GM12878 (cell line): ENCODE results near the gene COL4A3. TPM values are rescaled to one million over a fixed set of nuclear protein-coding genes. Genes with fewer than 3 reads are reported as not detected.
A peak's percentile ranks its signal among the peaks of the same experiment; 100 is the strongest.
"Not testable (repeated sequence)": the region's sequence is repeated elsewhere in the genome, so short reads cannot be mapped to it uniquely, and the experiment has no call there.

Source experiments
- ATAC-seq: fragments of 200-7000 bp; cut with Tn5 transposase; 3 replicates; pipeline ENCODE4 v1.9.1; 2020; ENCODE audit warnings: mild to moderate bottlenecking, moderate library complexity
- BruUV-seq: library from RNA; stranded (reverse); fragments of 400-500 nt; replicated peaks from 2 replicates; lab custom pipeline; 2021; lab: Mats Ljungman, UMichigan
- CTCF ChIA-PET: fragments of 300-600 bp; sonication (Branson Sonifier 250); formaldehyde crosslinking; extraction: SDS; loops from one replicate; lab custom pipeline; 2021; ENCODE audit warnings: inconsistent platforms; lab: Yijun Ruan, JAX
- POLR2A ChIA-PET: fragments of 350-600 bp; formaldehyde crosslinking; extraction: SDS; loops from one replicate; lab custom pipeline; 2021; ENCODE audit warnings: inconsistent platforms; lab: Charles Lee
- RAD21 ChIA-PET: fragments of 300-600 bp; sonication (Branson Sonifier 250); formaldehyde crosslinking; loops from one replicate; lab custom pipeline; 2023; ENCODE audit warnings: antibody characterized with exemption; ENCODE audit not compliant: unreplicated experiment; lab: Charles Lee
- SMC1A ChIA-PET: fragments of 300-600 bp; sonication (Branson Sonifier 250); formaldehyde crosslinking; loops from one replicate; lab custom pipeline; 2023; ENCODE audit not compliant: unreplicated experiment, uncharacterized antibody; lab: Charles Lee
- DNase-seq: peaks from one replicate; pipeline ENCODE4 v3.0.0-alpha.2; 2011; ENCODE audit warnings: low read depth, low spot score
- FAIRE-seq: peaks from 3 replicates; lab custom pipeline; 2011; peaks lifted over from hg19 to GRCh38; lab: Jason Lieb, UNC
- H2AFZ ChIP-seq: 2 replicates; pipeline ENCODE4 v1.6.0; 2011; ENCODE audit warnings: low read depth, low read length, control low read depth; ENCODE audit not compliant: control insufficient read depth
- H3K27ac ChIP-seq: 2 replicates; pipeline ENCODE4 v1.5.1; 2011; ENCODE audit warnings: control low read depth; ENCODE audit not compliant: control insufficient read depth, insufficient read depth
- H3K27me3 ChIP-seq, 2 experiments: replicated peaks in 1 of 2; 2 replicates each; pipeline versions ENCODE4 v1.6.0 to v1.6.1; 2011; ENCODE audit warnings: low read length in 1 of 2; ENCODE audit not compliant: control insufficient read depth in 2 of 2, insufficient read depth in 2 of 2
- H3K36me3 ChIP-seq, 2 experiments: 2 replicates each; pipeline ENCODE4 v1.5.1; 2011; ENCODE audit warnings: low read length in 1 of 2; ENCODE audit not compliant: control insufficient read depth in 2 of 2, insufficient read depth in 2 of 2
- H3K4me1 ChIP-seq: 2 replicates; pipeline ENCODE4 v1.6.1; 2011; ENCODE audit warnings: mild to moderate bottlenecking, low read length, moderate library complexity, mixed read lengths; ENCODE audit not compliant: control insufficient read depth, insufficient read depth
- H3K4me2 ChIP-seq: 2 replicates; pipeline ENCODE4 v1.6.0; 2011; ENCODE audit warnings: control low read depth; ENCODE audit not compliant: control insufficient read depth, insufficient read depth
- H3K4me3 ChIP-seq: fragments of 200-600 bp; sonication (generic); 2 replicates; pipeline ENCODE4 v1.5.1; 2016
- H3K79me2 ChIP-seq: 2 replicates; pipeline ENCODE4 v1.6.0; 2011; ENCODE audit warnings: low read length; ENCODE audit not compliant: control insufficient read depth, insufficient read depth
- H3K9ac ChIP-seq: 2 replicates; pipeline ENCODE4 v1.8.0; 2011; ENCODE audit warnings: low read length, control low read depth, mixed read lengths; ENCODE audit not compliant: control insufficient read depth, insufficient read depth
- H3K9me3 ChIP-seq: replicated peaks from 3 replicates; pipeline ENCODE4 v1.5.1; 2011; ENCODE audit warnings: mild to moderate bottlenecking, low read length; ENCODE audit not compliant: control insufficient read depth, insufficient read depth
- H4K20me1 ChIP-seq: 2 replicates; pipeline ENCODE4 v1.6.0; 2011; ENCODE audit not compliant: control insufficient read depth, insufficient read depth
- ATF7 ChIP-seq: fragments of 450-650 bp; IDR thresholded peaks from 2 replicates; pipeline ENCODE4 v1.6.1; 2016; ENCODE audit warnings: low read depth, mild to moderate bottlenecking
- CREB1 ChIP-seq: IDR thresholded peaks from 2 replicates; pipeline ENCODE4 v1.6.1; 2012; ENCODE audit warnings: low read depth, mild to moderate bottlenecking, inconsistent platforms
- EGR1 ChIP-seq, 2 experiments: IDR thresholded peaks; 1 replicate in 1 of 2; 2 replicates in 1 of 2; pipeline ENCODE4 v1.6.1; 2011 to 2012; ENCODE audit warnings: low read depth in 2 of 2, low read length in 2 of 2, borderline replicate concordance in 1 of 2, mild to moderate bottlenecking in 1 of 2, moderate library complexity in 1 of 2
- POLR2A ChIP-seq: IDR thresholded peaks from 2 replicates; pipeline ENCODE4 v1.6.1; 2011; ENCODE audit warnings: low read depth, mild to moderate bottlenecking, low read length
- RUNX3 ChIP-seq: IDR thresholded peaks from 2 replicates; pipeline ENCODE4 v1.6.1; 2012; ENCODE audit warnings: low read length, inconsistent platforms
- TCF3 ChIP-seq: IDR thresholded peaks from 2 replicates; pipeline ENCODE4 v1.6.1; 2012; ENCODE audit warnings: low read depth, mild to moderate bottlenecking, low read length, borderline replicate concordance; ENCODE audit not compliant: insufficient read depth
- WGBS: methylation state at CpG from one replicate; pipeline ENCODE4 v1.1.6; 2016; ENCODE audit warnings: low lambda C conversion rate; ENCODE audit not compliant: insufficient replicate concordance, insufficient coverage; ENCODE audit errors: missing lambda C conversion rate; 5-methylcytosine and 5-hydroxymethylcytosine counted together
- in situ Hi-C: fragments of 300-500 bp; cut with MboI; formaldehyde crosslinking; loops from 9 replicates; pipeline ENCODE4 v1.14.3; 2018; ENCODE audit warnings: mixed read lengths
- intact Hi-C: fragments of 100-400 bp; cut with micrococcal nuclease; formaldehyde crosslinking; loops from one replicate; pipeline ENCODE4 v1.14.2; 2022; ENCODE audit not compliant: unreplicated experiment
- polyA plus RNA-seq, 11 experiments: library from polyadenylated mRNA; depleted of rRNA in 4 of 11; unstranded in 6 of 11; stranded (reverse) in 5 of 11; fragments of >200 nt; fragmentation: Nextera tagmentation in 4 of 11; fragmentation: Illumina TruSeq in 1 of 11; extraction: Ambion mirVana in 4 of 11; extraction: Trizol in 1 of 11; gene quantifications; 1 replicate in 1 of 11; 2 replicates in 10 of 11; pipeline versions ENCODE4 v1.2.1 to v1.2.3, GENCODE V29; 2011 to 2016; ENCODE audit warnings: inconsistent platforms in 2 of 11, missing spikeins in 2 of 11, low read depth in 1 of 11
- total RNA-seq, 4 experiments: library from RNA; depleted of rRNA in 3 of 4; stranded (reverse); fragments of >200 nt in 3 of 4; fragmentation: Illumina TruSeq in 1 of 4; extraction: Trizol in 1 of 4; gene quantifications; 2 replicates each; pipeline versions ENCODE4 v1.2.1 to v1.2.3, GENCODE V29; 2013 to 2021
- TF ChIP-seq, protein P1 (sequence below): fragments of 450-650 bp; formaldehyde crosslinking; IDR thresholded peaks from 2 replicates; pipeline ENCODE4 v1.4.0; 2020; ENCODE audit warnings: mild to moderate bottlenecking, moderate library complexity

Gene COL4A3
- total and polyA plus RNA-seq, 10 of the 15 experiments (the other 5 are each of a cell fraction or from before 2014, with no cell fraction given): 0.34 to 10.5 (median 3.8) TPM

DNA sequence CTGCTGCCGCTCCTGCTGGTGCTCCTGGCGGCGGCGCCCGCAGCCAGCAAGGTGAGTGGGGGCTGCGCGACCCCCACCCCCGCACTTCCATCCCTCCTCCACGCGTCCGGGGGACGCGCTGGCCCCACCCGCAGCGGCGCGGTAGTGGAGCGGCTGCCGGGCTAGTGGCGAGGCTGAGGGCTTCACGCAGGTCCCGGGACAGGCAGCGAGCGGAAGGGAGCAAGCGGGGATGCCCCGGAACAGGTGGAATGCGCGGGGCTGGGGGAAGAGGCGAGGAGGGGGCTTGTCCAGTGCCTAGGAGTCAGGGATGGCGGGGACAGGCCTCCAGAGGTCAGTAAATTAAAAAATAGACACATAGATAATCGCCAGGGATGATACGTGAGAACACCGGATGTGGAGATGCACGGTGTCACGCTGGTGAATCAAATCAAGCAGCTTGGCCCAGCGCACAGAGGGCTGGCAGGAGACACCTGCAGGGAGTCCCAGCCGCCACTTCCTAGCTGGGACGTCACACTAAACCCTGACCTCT, 403 bp downstream of the COL4A3 start:
- H3K4me3 ChIP-seq: peak overlapping the region; percentile 85
- no TSS peak for BruUV-seq
- peak overlapping the region; percentile 69 for H3K27ac ChIP-seq

DNA sequence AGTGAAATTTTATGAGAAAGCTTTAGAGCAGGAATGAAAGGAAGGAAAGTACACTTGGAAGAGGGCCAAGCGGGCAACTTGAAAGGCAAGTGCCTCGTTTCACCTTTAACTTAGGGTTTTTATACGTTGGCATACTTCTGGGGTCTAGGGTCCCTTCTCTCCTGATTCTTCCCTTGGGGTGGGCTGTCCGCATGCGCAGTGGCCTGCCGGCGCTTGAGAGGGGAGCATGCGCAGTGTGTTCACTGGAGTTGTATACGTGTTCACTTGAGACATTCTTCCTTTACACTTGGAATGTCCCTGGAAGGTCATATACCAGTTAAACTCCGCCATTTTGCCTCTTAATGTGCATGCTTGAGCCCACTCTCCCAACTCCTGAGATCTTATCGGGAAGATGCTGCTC, 7.4 kb downstream of the COL4A3 start:
- DNase-seq, SMC1A ChIA-PET, H3K27ac ChIP-seq, H3K4me1 ChIP-seq, intact Hi-C loops, H3K9ac ChIP-seq, H2AFZ ChIP-seq, FAIRE-seq, BruUV-seq, in situ Hi-C loops, H3K36me3 ChIP-seq, H3K79me2 ChIP-seq, H3K4me2 ChIP-seq, H4K20me1 ChIP-seq, H3K27me3 ChIP-seq, ATAC-seq, H3K9me3 ChIP-seq, H3K4me3 ChIP-seq, POLR2A ChIA-PET: not testable (repeated sequence)
- CTCF ChIA-PET: interaction anchor here (1.3 kb wide), 1 partner anchor 66 kb away, joined by 4 read pairs; no protein-coding TSS in a partner anchor
- WGBS: 97% methylated on average over 11 of the region's 11 CpGs
- RAD21 ChIA-PET: interaction anchor here (0.7 kb wide), 1 partner anchor 66 kb away, joined by 3 read pairs; no protein-coding TSS in a partner anchor

More for the DNA sequence above, 403 bp downstream of the COL4A3 start:
- peak overlapping the region; percentile 81 for H2AFZ ChIP-seq
- peaks cover 0 to 2% of the 10 kb centered on the region in 2 experiments; a peak in 2 of 4 replicates for H3K27me3 ChIP-seq
- no peaks in the 10 kb centered on the region for H4K20me1 ChIP-seq
- peaks cover 2% of the 10 kb centered on the region for H3K79me2 ChIP-seq
- DNase-seq (no peak), FAIRE-seq (peak; percentile 18), ATAC-seq (peak; percentile 73)
- H3K9ac ChIP-seq: peak overlapping the region; percentile 62; the same call in 1 of the 2 replicates
- no peaks in the 10 kb centered on the region for H3K36me3 ChIP-seq
- no peaks in the 10 kb centered on the region; the same call in 2 of the 3 replicates for H3K9me3 ChIP-seq
- in situ Hi-C loops: no loop called here
- ChIA-PET POLR2A (interaction anchor here (0.6 kb wide), 1 partner anchor 646 kb away, joined by 9 read pairs; no protein-coding TSS in a partner anchor), RAD21 (no interaction called here), CTCF (no interaction called here), SMC1A (no interaction called here)
- H3K4me2 ChIP-seq: peak overlapping the region; percentile 89
- H3K4me1 ChIP-seq: no peaks in the 10 kb centered on the region
- intact Hi-C loops: no loop called here
- under 1% methylated on average over 37 of the region's 38 CpGs for WGBS
- TF ChIP-seq CREB1 (peak; percentile 39; the same call in 1 of the 2 replicates), TCF3 (peak; percentile 74; the same call in 1 of the 2 replicates), EGR1 (IDR thresholded peaks at IDR 0.05; ENCODE audit: borderline replicate concordance in 1 of 2, low read depth in 2 of 2, low read length in 2 of 2) (0 out of 3 replicates have a peak, but pooled peaks of 1 of the 2 experiments have one; percentile 16), ATF7 (no peak), RUNX3 (0 out of 2 replicates have a peak, but pooled peaks have one; percentile 8), POLR2A (peak; percentile 35; the same call in 1 of the 2 replicates)
- TF ChIP-seq, protein P1, sequence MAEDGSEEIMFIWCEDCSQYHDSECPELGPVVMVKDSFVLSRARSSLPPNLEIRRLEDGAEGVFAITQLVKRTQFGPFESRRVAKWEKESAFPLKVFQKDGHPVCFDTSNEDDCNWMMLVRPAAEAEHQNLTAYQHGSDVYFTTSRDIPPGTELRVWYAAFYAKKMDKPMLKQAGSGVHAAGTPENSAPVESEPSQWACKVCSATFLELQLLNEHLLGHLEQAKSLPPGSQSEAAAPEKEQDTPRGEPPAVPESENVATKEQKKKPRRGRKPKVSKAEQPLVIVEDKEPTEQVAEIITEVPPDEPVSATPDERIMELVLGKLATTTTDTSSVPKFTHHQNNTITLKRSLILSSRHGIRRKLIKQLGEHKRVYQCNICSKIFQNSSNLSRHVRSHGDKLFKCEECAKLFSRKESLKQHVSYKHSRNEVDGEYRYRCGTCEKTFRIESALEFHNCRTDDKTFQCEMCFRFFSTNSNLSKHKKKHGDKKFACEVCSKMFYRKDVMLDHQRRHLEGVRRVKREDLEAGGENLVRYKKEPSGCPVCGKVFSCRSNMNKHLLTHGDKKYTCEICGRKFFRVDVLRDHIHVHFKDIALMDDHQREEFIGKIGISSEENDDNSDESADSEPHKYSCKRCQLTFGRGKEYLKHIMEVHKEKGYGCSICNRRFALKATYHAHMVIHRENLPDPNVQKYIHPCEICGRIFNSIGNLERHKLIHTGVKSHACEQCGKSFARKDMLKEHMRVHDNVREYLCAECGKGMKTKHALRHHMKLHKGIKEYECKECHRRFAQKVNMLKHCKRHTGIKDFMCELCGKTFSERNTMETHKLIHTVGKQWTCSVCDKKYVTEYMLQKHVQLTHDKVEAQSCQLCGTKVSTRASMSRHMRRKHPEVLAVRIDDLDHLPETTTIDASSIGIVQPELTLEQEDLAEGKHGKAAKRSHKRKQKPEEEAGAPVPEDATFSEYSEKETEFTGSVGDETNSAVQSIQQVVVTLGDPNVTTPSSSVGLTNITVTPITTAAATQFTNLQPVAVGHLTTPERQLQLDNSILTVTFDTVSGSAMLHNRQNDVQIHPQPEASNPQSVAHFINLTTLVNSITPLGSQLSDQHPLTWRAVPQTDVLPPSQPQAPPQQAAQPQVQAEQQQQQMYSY (CRISPR knock-in tag): no peak
